CD4-positive, alpha-beta T cell treated with Interleukin-15 for 4 hours (primary cell): ENCODE results near the gene DENND1A.

ENCODE experiments used
- DNase-seq: peaks from one replicate; pipeline ENCODE4 v3.0.0-alpha.2; 2020; ENCODE audit warnings: low spot score

The DENND1A gene

GRCh38 chr9:123369296-123369695, 560.6 kb downstream of the DENND1A start:
- DNase-seq: no peak

- DNase-seq: no peak
These were observed 561.3 kb downstream of the DENND1A start for GRCh38 chr9:123368536-123369153.

- no peak for DNase-seq
These were observed 561.9 kb downstream of the DENND1A start for GRCh38 chr9:123368023-123368422.

- DNase-seq: no peak
These were observed 563.9 kb downstream of the DENND1A start for GRCh38 chr9:123365881-123366528.

GRCh38 chr9:123365287-123365880, 564.5 kb downstream of the DENND1A start:
- no peak for DNase-seq

DNA sequence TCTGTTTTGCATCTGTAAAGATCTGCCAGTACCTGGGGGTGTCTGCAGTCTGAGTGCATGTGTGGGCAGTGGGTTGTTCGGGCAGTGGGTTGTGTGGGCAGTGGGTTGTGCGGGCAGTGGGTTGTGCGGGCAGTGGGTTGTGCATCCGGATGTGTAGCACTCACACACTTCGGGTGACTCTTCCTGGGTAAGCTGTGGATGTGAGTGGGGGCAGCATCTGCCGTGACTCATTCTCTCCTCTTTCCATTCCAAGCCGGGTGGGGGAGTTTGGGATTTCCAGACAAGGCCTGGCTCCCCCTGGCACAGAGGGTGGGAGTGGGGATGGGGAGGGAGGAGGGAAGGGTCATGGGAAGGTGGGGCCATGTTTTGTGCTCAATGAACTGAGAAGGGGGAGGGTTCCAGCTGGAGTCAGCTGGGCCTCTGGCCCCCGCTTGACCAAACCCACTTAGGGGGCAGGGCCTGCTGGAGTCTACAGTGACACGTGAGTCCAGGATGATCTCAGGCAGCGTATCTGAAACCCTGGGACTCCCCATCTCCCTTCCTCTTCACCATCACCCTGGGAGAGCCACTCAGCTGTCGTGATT, 565.6 kb downstream of the DENND1A start:
- no peak for DNase-seq

DNA sequence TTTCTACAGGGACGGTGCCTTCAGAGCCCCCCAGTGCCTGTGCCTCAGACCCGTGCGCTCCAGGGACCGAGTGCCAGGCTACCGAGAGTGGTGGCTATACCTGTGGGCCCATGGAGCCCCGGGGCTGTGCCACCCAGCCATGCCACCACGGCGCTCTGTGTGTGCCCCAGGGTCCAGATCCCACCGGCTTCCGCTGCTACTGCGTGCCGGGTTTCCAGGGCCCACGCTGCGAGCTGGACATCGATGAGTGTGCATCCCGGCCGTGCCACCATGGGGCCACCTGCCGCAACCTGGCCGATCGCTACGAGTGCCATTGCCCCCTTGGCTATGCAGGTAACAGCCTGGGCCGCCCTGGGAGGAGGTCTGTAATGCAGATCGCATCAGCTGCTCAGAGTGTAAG, 567.1 kb downstream of the DENND1A start:
- DNase-seq: no peak

DNA sequence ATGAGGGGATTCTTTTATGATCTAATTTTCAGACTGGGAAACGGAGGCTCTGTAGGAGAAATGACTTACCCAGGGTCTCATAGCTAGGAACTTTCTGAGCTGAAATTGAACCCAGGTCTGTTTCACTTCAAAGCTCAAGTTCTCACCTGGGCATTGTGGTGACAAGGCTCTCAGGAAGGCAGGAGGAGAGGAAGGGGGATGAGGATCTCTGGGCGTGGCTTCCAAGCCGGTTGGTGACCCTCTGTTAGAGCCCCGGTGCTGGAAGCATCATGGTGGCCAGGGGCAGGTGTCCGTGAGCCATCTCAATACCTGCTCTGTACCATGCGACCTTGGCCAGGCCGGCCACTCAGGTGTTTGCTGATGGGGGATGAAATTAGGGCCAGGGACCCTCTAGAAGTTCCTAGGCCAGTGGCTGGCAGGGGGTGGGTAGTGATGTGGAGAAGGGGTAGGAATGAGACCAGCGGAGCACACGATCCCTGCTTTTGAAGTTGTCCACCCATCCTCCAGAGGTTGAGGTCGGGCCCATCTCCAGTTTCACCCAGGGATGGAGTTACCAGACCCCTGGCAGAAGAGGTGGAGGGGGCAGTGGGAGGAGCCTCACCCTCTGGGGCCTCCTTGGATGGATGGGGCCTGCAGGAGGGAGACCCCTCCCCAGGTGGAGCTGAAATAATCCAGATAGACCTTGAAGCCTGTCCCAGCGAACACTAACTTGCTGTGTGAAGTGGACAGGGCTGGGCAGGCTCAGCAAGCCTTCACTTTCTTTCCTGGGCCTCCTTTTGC, 568.0 kb downstream of the DENND1A start:
- no peak for DNase-seq

DNA sequence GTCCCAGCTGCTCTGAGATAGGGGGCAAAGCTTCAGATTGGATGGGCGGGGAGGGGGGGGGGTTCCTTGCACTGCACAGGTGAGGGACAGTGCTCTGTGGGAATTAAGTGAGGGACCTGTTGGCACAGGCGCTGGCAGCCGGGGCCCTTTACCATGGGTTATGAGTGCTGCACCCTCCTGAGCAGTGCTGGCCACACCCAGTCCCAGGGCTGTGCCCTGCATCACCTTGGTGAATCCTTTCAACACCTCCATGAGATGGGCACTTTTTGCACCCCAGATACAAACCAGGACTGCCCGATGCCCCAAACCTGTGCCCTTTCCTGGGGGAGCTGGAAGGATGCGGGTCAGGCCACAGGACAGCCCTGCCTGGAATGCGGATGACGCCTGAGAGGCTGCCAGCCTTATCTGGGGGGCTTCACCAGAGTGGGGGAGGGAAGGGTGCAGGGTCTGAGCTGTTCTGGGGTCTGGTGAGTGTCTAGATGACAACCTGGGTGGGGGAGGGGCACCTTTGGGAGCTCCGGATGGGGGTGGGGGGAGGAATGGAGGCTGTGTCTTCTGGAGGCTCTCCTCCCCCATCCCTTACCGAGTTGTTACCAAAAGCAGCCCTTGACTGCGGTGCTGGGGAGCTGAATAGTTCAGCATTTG, 568.7 kb downstream of the DENND1A start:
- DNase-seq: no peak

GRCh38 chr9:123360161-123361085, 569.5 kb downstream of the DENND1A start:
- DNase-seq: no peak

GRCh38 chr9:123359546-123359945, 570.4 kb downstream of the DENND1A start:
- no peak for DNase-seq

- no peak for DNase-seq
These were observed 570.8 kb downstream of the DENND1A start for GRCh38 chr9:123359106-123359505.

DNA sequence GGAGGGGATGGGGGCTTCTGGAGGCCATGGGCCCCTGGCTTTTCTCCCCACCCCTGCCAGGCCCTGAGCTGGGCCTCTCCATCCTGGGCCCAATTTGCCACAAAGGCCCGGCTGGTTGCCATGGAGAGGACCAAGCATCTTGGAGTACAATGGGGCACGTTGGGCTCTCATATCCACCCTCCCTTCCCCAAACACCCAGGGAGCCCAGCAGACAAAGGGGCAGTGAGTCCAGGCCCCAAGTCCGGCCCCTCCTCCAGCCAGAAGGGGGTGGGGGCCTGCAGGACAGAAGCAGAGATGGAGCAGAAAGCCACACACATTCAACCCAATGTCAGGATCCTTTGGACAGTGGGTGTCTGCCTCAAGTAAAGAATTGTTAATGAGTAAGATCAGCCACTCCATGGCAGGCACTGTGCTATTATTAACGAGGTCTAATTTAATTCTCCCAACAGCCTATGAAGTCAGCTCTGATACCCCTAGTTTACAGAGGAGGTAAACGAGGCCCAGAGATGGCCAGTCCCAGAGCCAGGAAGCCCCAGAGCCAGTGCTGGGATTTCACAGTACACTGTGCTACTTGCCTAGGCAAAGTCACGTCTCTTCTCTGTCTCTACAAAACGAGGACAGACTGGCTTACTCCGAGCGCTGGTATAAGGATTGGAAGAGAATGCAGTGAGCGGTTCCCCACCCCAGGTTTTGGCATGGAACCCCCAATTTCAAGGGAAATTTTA, 571.6 kb downstream of the DENND1A start:
- DNase-seq: no peak

GRCh38 chr9:123357743-123358059, 572.2 kb downstream of the DENND1A start:
- DNase-seq: no peak

GRCh38 chr9:123356851-123357742, 572.8 kb downstream of the DENND1A start:
- DNase-seq: no peak

DNA sequence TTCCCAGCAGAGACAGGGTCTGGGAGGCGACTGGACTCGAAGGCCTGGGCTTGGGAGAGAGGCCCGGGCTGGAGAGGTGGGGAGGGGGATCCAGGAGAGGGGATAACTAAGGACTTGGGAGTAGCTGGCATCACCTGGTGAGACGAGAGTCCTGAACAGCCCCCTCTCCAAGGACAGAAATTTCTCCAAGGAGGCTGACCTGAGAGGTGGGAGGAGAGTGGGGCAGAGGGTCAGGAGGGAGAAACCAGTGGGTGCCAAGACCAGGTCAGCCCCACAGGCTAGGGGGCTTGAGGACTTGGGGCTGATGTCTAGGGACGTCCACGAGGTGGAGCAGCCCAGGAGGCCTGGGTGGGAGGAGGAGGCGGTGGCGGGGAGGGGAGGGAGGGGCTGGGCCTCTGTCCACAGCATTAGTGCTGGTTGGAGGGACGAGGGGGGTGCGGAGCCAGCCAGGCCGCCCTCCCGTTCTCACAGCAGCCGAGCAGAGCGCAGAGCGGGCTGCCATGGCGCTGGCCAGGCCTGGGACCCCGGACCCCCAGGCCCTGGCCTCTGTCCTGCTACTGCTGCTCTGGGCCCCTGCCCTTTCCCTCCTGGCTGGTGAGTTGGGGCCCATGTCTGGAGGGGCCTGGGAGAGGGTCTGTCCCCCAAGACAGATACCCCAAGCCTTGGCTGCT, 574.0 kb downstream of the DENND1A start, which contains the start of gene CRB2:
CRB2 (plus strand) TSS at position 437 of the 671 bp plus-strand sequence; CDS start at position 501, 64 bp downstream.
- DNase-seq: no peak

DNA sequence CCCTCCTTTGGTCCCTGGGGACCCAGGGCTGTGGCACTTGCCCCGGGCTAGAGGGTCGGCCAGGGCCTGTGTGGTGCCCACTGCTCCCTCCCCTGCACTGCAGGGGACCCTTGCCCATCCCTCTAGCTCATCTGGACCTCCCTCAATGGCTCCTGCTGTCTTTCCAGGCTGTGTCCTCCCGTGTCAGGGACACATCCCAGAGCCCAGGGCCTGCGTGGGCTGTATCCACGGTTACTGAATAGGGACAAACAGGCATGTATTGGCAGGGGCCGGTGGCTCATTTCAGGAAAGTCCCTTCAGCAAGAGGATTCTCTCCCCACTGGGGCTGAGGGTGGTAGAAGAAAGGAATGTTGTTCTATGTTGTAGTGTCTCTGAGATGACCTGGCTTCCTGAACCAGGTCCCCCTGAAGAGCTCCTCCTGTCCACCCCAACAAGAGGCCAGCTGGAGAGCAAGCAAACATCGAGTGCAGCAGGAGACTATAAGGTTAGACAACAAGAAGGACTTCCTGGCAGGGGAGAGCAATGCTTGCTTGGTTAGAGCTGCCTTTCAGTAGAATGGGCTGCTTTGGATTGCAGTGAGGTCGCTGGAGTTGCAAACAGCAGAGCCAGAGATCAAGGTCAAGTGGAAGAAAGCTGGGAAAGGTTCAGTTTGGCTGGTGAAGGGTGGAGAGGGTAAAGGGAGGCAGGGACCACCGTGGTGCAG, 575.0 kb downstream of the DENND1A start:
- DNase-seq: no peak
